ENCODE measurements around the gene CHRD. TPM values are rescaled to one million over a fixed set of nuclear protein-coding genes. Genes with fewer than 3 reads are reported as not detected.

The CHRD gene
- 0.07 to 0.42 TPM (median 0.15 TPM) in 5 replicates for total RNA-seq (2022; extraction: Qiagen RNA extraction; ENCODE audit: low read depth)

GRCh38 chr3:184379358-184380184 lies at the start of gene CHRD:
Gene CHRD, plus strand, starts transcription at chr3:184380054. Its CDS starts 265 bp downstream, at chr3:184380319.

DNA sequence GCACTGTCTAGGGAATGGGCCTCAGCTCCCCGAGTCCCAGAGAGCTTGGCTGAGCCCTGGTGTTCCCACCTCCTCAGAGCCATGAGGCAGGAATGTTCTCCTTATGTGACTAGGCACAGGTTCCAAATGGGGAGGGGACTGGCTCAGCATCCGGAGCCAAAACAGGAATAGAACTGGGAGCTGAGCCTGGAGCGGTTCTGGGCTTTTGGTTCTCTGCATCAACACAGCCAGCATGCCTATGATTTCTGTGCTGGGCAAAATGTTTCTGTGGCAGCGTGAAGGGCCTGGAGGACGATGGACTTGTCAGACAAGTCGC lies 42.5 kb upstream of the CHRD start, which contains the start of gene FAM131A:
FAM131A (plus strand) TSS at position 202 of the 316 bp plus-strand sequence; CDS start at position 233, 31 bp downstream.

DNA sequence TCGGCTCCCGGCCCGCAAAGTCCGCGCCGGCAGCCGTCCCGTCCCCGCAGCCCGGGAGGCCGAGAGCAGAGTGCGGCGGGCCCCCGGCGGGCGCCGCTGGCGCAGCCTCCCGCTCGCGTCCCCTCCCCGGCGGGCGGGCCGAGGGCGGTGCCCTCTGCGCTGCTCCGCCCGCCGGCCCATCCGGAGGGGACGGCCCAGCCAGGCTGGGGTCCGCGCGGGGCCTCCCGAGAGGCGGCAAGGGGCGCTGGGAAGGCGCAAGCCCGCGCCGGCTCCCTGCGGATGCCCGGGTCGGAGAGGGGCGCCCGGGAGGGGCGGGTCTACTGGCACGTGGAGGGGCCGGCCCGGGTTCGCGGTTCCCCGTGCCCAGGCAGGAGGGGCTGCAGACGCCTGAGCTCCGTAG lies 18.3 kb upstream of the CHRD start, which contains the start of the genes CLCN2 and POLR2H:
CLCN2 (minus strand) TSS at position 74 of the 400 bp plus-strand sequence. CDS start 126 bp downstream, outside the sequence.
POLR2H (plus strand) TSS at position 179 of the 400 bp plus-strand sequence. CDS start 1,783 bp downstream, outside the sequence.

GRCh38 chr3:184377882-184378445 lies 1.9 kb upstream of the CHRD start, which contains the start of gene THPO:
Gene THPO, minus strand, starts transcription at chr3:184378207. Its CDS starts 1,948 bp downstream, at chr3:184376259.

Other genes starting within 250 kb of the CHRD start
- 25.0 to 31.5 TPM (median 29.3 TPM) in 5 replicates for gene EIF2B5, start 244.7 kb upstream of the CHRD start, total RNA-seq (2022; extraction: Qiagen RNA extraction; ENCODE audit: low read depth)
- gene DVL3, start 224.7 kb upstream of the CHRD start, total RNA-seq (2022; extraction: Qiagen RNA extraction; ENCODE audit: low read depth), result 14.9 to 30.4 TPM (median 26.5 TPM) in 5 replicates
- gene AP2M1, start 205.2 kb upstream of the CHRD start, total RNA-seq (2022; extraction: Qiagen RNA extraction; ENCODE audit: low read depth), result 286 to 326 TPM (median 314 TPM) in 5 replicates
- 25.4 to 36.5 TPM (median 34.8 TPM) in 5 replicates for gene ABCF3, start 193.9 kb upstream of the CHRD start, total RNA-seq (2022; extraction: Qiagen RNA extraction; ENCODE audit: low read depth)
- 0.29 to 0.46 TPM (median 0.38 TPM) in 5 replicates for gene VWA5B2, start 150.5 kb upstream of the CHRD start, total RNA-seq (2022; extraction: Qiagen RNA extraction; ENCODE audit: low read depth)
- gene ALG3, start 131.1 kb upstream of the CHRD start, total RNA-seq (2022; extraction: Qiagen RNA extraction; ENCODE audit: low read depth), result 48.9 to 83.2 TPM (median 72.9 TPM) in 5 replicates
- gene EEF1AKMT4, start 130.4 kb upstream of the CHRD start, total RNA-seq (2022; extraction: Qiagen RNA extraction; ENCODE audit: low read depth), result 8.0 to 13.2 TPM (median 11.0 TPM) in 5 replicates
- gene CAMK2N2, start 118.5 kb upstream of the CHRD start, total RNA-seq (2022; extraction: Qiagen RNA extraction; ENCODE audit: low read depth), result 0.60 to 2.0 TPM (median 1.3 TPM) in 5 replicates
- gene ECE2, start 104.0 kb upstream of the CHRD start, total RNA-seq (2022; extraction: Qiagen RNA extraction; ENCODE audit: low read depth), result not detected in 5 replicates
- gene PSMD2, start 80.8 kb upstream of the CHRD start, total RNA-seq (2022; extraction: Qiagen RNA extraction; ENCODE audit: low read depth), result 294 to 424 TPM (median 309 TPM) in 5 replicates
- gene EIF4G1, start 65.4 kb upstream of the CHRD start, total RNA-seq (2022; extraction: Qiagen RNA extraction; ENCODE audit: low read depth), result 221 to 295 TPM (median 267 TPM) in 5 replicates
- 6.8 to 11.7 TPM (median 9.9 TPM) in 5 replicates for gene FAM131A, start 42.5 kb upstream of the CHRD start, total RNA-seq (2022; extraction: Qiagen RNA extraction; ENCODE audit: low read depth)
- 4.0 to 6.1 TPM (median 5.5 TPM) in 5 replicates for gene CLCN2, start 18.4 kb upstream of the CHRD start, total RNA-seq (2022; extraction: Qiagen RNA extraction; ENCODE audit: low read depth)
- gene POLR2H, start 18.3 kb upstream of the CHRD start, total RNA-seq (2022; extraction: Qiagen RNA extraction; ENCODE audit: low read depth), result 69.5 to 82.7 TPM (median 77.4 TPM) in 5 replicates
- not detected in 5 replicates for gene THPO, start 1.8 kb upstream of the CHRD start, total RNA-seq (2022; extraction: Qiagen RNA extraction; ENCODE audit: low read depth)
- gene EPHB3, start 181.7 kb downstream of the CHRD start, total RNA-seq (2022; extraction: Qiagen RNA extraction; ENCODE audit: low read depth), result 0.23 to 0.70 TPM (median 0.27 TPM) in 5 replicates